C4-2B (cell line): ENCODE results near the gene MSANTD3.

Experiments
- CTCF ChIP-seq: fragments of 450-650 bp; conservative IDR thresholded peaks from 2 replicates; pipeline ENCODE4 v1.5.1; 2017; ENCODE audit warnings: mild to moderate bottlenecking
- ZFX ChIP-seq: fragments of 450-650 bp; IDR thresholded peaks from 2 replicates; pipeline ENCODE4 v1.6.1; 2017

GRCh38 chr9:100394032-100394695, 32.8 kb upstream of the MSANTD3 start:
- TF ChIP-seq CTCF = no peak
- no peak for TF ChIP-seq ZFX
